HG02870 (cell line): ENCODE results near the gene LRRC45.

Experiments used
- ATAC-seq: cut with Tn5 transposase; IDR thresholded peaks from one replicate; pipeline ENCODE4 v1.9.1; 2021; ENCODE audit warnings: mild to moderate bottlenecking, moderate library complexity; ENCODE audit not compliant: unreplicated experiment

The LRRC45 gene

DNA sequence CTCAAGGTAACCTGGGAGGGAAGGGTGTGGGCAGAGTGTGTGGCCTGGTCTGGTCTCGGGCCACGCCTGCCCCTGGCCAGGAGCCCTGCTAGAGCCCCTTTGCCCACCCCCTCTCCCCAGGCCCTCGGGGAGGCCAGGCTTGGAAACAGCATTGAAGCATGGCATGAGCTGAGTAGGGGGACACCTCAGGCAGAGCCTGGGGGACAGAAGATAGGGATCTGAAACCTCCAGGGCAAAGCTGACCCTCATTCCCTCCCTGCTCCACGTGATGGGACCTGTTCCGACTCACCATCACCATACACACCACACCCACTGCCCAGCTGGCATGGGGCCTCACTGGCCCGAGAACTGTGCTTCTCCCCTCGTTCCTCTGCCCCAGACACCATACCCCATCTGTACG, 26.0 kb downstream of the LRRC45 start:
- ATAC-seq = no peak

DNA sequence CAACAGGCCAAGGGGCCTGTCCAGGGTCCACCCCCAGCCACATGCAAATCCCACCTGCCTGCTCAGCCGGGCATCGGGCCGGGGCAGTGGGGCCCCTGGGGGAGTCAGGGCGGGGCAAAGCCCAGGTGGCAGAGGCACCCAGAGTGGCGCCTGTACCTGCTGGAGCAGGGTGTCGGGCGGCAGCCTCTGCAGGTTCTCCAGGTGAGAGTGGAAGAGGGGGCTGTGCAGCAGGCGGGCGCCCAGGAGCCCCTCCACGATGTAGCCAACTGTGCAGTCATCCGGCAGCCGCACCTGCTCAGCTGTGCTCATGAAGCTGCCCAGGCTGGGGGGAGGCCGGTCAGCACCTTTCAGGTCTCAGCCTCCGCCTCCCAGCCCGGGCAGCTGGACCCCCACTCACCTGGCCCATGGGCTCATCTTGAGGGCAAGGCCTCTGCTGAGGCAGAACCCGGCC, 26.4 kb downstream of the LRRC45 start:
- no peak for ATAC-seq

DNA sequence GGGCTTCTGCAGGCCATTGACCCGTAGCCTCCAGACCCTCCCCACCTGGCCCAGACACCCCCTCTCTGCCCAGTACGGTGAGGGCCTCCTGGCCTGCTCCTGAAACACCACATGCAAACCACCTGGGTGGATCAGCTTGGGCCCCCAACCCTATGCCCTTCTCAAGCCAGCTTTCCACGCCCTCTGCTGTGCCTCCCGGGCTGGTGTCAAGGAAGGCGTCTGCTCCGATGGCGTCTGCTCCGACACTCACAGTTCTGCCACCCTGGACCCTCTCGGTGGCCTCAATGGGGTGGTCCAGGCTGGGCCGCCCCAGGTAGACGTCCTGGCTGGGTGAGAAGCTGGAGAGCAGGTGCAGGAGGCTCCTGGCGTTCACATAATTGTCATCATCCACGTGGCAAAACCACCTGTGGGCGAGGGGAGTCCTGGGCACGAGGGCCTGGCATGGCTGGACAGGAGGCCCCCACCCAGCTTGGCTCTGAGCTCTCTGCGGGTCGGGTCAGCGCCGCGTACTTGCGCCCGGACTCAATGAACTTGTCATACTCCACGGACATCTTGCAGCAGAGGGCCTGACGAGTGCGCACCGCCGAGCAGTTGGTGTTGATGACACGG, 27.2 kb downstream of the LRRC45 start:
- ATAC-seq = no peak

- ATAC-seq = no peak
Measured at GRCh38 chr17:82050761-82051641, 27.9 kb downstream of the LRRC45 start.

DNA sequence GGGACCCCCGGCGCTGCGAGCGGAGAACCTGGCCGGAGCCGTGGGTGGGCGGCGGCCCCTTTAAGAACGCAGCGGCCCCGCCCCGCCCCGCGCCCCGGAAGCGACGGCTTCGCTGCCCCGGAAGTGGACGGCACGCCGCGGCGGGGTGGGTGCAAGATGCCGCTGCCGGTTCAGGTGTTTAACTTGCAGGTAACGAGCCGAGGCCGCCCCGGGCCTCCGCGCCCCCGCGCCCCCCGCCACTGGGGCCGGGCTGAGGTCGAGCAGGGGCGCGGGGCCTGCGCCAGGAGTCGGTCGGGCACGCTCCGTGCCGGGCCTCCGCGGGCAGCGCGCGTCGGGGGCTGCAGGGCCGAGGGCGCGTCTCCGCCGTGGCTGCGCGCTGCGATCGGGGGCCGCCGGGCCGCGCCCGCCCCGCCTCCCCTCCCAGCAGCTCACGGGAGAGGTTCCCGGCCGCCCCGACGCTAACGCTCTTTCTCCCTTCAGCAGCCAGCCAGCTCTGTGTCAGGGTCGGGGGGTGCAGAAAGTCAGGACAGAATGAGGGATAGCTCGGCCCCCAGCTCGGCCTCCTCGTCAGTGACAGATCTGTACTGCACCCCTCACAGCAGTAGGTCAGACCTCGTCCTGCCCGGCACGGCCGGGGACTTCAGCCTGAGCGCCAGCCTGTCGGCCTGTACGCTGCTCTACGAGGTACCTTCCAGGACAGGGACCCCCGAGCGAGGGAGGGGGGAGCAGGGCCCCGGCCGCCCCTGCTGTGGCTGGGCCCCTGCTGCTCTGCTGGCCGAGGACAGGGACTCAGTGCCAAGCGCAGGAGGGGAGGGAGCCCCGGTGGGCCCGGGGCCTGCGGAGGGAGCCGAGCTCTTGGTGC, 28.9 kb downstream of the LRRC45 start, which contains the start of the genes GPS1 and RFNG:
TSS of gene GPS1 (plus strand) at position 123 of the 862 bp plus-strand sequence. CDS start at position 157, 34 bp downstream.
TSS of gene RFNG (minus strand) at position 36 of the 862 bp plus-strand sequence. CDS start 45 bp downstream, outside the sequence.
- peak; percentile 41 for ATAC-seq

DNA sequence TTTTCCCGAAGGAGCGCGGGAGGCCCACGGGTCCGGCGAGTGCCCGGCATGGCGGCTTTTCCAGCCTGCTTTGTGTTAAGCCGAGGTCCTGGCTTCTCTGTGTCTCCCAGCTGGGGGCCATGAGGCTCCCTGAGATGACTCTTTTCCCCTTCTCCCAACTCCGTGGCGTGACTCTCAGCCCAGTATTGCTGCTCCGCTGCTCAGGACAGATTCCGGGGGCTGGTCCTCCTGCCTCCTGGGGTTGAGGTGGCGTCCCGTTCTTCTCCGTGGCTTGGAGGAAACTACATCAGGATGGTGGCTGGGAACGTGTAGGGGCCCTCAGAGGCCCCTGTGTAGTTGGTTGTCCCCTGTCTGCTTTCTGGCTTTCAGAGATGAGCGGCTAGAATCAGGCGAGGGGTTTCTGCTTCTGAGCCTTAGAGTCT, 29.5 kb downstream of the LRRC45 start:
- no peak for ATAC-seq

DNA sequence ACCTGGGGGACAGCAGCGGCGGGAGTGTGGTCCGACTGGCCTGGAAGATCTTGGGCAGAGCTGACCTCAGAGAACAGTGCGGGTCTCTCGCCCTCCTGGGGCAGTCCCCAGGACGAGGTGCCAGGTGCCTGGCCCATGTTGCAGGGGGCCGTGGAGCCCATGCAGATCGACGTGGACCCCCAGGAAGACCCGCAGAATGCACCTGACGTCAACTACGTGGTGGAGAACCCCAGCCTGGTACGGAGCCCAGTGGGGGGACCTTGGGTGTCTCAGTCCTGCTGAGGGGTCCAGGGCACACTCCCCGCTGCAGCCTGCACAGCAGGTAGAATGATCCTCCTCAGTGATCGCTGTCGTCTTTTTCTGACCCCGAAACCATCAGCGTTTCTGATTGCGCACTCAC, 30.0 kb downstream of the LRRC45 start:
- no peak for ATAC-seq

DNA sequence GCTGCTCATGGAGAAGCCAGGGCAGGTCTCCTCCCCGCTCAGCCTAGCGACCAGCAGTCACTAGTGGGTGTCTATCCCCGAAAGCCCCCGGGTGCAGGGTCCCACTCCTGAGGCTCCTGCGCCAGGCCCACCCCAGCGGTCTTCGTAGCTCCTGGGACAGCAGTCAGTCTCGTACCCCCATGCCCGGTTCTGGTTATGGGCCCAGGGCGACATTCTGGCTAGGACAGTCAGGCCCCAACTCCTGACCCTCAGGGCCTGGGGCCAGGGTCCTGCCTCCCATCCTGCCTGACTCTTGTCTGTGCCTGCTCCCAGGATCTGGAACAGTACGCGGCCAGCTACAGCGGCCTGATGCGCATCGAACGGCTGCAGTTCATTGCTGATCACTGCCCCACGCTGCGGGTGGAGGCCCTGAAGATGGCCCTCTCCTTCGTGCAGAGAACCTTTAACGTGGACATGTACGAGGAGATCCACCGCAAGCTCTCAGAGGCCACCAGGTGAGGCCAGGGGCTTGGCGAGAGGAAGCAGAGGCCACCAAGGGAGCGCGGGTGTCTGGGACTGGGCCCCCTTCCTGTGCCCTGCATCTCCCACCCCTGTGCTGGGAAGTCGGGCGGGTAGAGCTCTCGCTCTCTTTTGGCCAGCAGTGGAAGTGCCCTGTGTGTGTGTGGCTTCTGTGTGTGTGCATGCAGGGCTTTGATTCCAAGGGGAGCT, 30.6 kb downstream of the LRRC45 start:
- no peak for ATAC-seq

DNA sequence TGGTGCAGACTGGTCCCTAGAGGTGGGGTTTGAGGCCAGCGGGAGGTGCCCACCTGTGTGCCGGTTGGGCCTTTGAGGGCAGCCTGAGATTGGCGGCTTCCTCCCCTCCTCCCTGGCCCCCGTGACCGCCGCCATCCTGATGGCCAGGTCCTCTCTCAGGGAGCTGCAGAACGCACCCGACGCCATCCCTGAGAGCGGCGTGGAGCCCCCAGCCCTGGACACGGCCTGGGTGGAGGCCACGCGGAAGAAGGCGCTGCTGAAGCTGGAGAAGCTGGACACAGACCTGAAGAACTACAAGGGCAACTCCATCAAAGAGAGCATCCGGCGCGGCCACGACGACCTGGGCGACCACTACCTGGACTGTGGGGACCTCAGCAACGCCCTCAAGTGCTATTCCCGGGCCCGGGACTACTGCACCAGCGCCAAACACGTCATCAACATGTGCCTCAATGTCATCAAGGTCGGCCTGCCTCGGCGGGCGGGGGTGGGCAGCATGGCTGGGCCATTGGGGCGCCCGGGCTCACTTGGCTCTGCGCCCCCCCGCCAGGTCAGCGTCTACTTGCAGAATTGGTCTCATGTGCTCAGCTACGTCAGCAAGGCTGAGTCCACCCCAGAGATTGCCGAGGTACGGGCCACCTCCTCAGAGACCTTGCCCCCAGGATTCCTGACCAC, 31.4 kb downstream of the LRRC45 start:
- ATAC-seq = no peak

GRCh38 chr17:82055023-82055964, 32.2 kb downstream of the LRRC45 start:
- no peak for ATAC-seq

- ATAC-seq = no peak
Measured at GRCh38 chr17:82055965-82056728, 33.0 kb downstream of the LRRC45 start.

DNA sequence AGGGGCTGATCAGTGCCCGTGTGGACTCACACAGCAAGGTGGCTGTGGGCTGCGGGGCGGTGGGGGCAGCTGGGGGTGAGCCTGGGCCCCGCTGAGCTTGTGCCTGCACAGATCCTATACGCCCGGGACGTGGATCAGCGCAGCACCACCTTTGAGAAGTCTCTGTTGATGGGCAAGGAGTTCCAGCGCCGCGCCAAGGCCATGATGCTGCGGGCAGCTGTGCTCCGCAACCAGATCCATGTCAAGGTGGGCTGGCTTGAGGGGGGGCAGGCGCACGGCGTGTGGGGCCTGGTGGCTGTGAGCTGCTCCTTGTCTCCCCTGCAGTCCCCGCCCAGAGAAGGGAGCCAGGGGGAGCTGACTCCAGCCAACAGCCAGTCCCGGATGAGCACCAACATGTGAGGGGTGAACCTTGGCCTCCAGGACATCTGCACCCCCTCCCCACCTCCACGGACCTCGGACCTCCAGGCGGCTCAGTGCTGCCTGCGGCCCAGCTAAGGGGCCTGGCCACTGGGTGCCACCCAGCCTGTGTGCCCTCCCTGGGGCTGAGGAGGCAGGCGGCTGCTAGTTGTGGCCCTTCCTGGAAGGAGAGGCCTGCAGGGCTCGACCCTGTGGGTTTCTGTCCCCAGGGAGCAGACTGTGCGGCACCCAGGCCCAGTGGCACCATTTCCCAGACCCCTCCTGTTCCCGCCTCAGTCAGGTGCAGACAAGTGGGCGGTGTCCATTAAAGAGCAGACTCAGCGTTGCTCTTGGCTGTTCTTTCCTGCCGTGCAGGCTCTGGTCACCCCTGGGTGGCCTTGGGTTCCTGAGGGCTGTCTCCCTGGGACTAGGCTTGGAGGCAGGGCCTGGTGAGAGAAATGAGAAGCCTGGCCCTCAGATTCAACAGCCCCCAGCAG, 33.9 kb downstream of the LRRC45 start:
- ATAC-seq = no peak

DNA sequence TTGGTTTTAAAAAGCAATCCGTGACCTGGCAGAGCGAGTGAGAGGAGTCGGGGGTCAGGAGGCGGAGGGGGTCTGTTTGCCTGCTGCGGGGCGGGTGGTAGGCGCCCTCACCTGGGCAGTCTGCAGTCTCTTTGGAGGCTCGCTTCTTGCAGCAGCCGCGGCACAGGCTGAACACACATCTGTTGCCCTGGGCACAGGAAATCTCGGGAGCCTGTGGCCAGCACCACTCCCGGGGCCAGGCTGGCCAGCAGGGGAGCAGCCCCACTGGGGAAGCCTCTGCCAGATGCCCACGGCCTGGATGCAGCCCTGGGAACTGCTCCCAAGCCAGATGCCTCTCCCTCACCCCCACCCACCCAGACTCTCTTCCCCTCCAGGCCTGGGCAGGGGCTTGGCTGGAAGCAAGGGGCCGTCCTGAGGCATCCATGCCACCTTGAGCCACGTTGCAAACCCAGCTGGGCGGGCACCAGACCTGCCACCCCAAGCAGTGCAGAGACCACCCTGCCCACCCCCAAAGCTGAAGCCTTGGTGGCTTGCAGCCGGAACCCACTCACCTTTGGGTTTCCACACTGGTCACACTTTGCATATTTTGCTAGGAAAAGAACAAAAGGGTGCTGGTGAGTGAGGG, 35.2 kb downstream of the LRRC45 start:
- ATAC-seq = no peak

DNA sequence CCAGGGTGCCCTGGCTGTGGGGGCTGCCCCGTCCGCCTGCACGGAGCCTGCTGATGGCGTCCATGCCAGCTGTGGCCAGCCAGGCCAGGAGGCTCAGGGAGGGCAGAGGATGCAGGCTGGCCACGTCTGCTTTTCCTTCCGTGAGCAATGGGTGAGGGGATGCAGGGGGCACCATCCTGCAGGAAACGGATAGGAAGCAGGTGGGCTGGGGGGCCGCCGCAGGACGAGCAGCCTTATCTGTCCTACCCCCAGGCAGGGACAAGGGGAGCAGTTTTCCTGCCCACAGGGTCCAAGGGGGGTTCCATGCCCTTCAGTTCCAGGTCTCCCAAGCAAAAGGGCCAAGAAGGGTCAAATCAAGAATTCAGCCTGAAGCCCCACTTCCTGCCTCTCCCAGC, 35.7 kb downstream of the LRRC45 start:
- no peak for ATAC-seq

- no peak for ATAC-seq
Measured at GRCh38 chr17:82059272-82060000, 36.3 kb downstream of the LRRC45 start.

DNA sequence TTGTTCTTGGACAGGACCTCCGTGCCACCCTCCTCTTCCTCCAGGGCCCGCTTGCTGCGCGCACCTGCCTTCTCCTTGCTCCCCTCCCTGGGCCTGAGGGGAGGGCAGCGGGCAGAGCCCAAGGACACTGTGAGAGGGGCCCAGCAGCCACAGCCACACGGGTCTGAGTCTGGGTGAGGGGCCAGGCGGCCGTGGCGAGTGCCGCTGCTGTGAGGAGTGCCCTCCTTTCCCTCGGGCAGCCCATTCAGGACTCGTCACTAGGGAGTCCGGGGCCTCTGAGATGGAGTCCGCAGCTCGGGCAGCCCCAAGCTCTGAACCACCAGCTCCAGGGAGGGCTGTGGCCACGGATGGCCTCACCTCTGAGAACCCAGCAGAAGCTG, 36.9 kb downstream of the LRRC45 start:
- ATAC-seq = no peak
